T-cell (primary cell): Measurements from ENCODE around the gene PADI3. TPM values are rescaled to one million over a fixed set of nuclear protein-coding genes. Genes with fewer than 3 reads are reported as not detected.
A peak's percentile ranks its signal among the peaks of the same experiment; 100 is the strongest.

ENCODE experiments used
- ATAC-seq, 4 experiments: fragments of 200-7000 bp in 3 of 4; fragments of 150-1000 bp in 1 of 4; cut with Tn5 transposase; replicated peaks in 1 of 4; 1 replicate in 3 of 4; 2 replicates in 1 of 4; pipeline ENCODE4 v1.10.0; 2021; ENCODE audit warnings: moderate library complexity in 3 of 4, mild to moderate bottlenecking in 2 of 4, moderate number of reproducible peaks in 1 of 4
- CTCF ChIA-PET, 2 donors: fragments of 300-600 bp; sonication (Branson Sonifier 250); formaldehyde crosslinking; loops; one replicate each; lab custom pipeline; 2022; ENCODE audit warnings: antibody characterized with exemption in 2 of 2; lab: Charles Lee
- POLR2A ChIA-PET, 2 donors: fragments of 300-600 bp; sonication (Branson Sonifier 250); formaldehyde crosslinking; loops; one replicate each; lab custom pipeline; 2022; ENCODE audit warnings: antibody characterized with exemption in 2 of 2; lab: Charles Lee
- DNase-seq, 35 experiments: peaks; one replicate each; pipeline versions ENCODE4 v3.0.0 to v3.0.0-alpha.2; 2013 to 2023
- H3K27ac ChIP-seq: one replicate; pipeline ENCODE4 v1.5.1; 2013; ENCODE audit warnings: low read length
- H3K27me3 ChIP-seq, 2 experiments: replicated peaks in 1 of 2; 1 replicate in 1 of 2; 2 replicates in 1 of 2; pipeline versions ENCODE4 v1.6.1 to v1.7.0; 2013; ENCODE audit warnings: low read length in 1 of 2, mixed read lengths in 1 of 2; ENCODE audit not compliant: control insufficient read depth in 2 of 2, insufficient read depth in 2 of 2; ENCODE audit errors: extremely low read depth in 1 of 2
- H3K36me3 ChIP-seq, 2 donors: 1 replicate in 1 of 2; 2 replicates in 1 of 2; pipeline versions ENCODE4 v1.6.1 to v1.7.0; 2013; ENCODE audit warnings: low read length in 1 of 2; ENCODE audit not compliant: control insufficient read depth in 2 of 2, insufficient read depth in 1 of 2; ENCODE audit errors: extremely low read depth in 1 of 2
- H3K4me1 ChIP-seq, 2 experiments: 1 replicate in 1 of 2; 2 replicates in 1 of 2; pipeline versions ENCODE4 v1.6.1 to v1.7.0; 2013; ENCODE audit warnings: low read length in 2 of 2, mixed read lengths in 1 of 2; ENCODE audit not compliant: insufficient read depth in 2 of 2, control insufficient read depth in 1 of 2; ENCODE audit errors: extremely low read depth in 1 of 2
- H3K4me3 ChIP-seq, 2 donors: 1 replicate in 1 of 2; 2 replicates in 1 of 2; pipeline versions ENCODE4 v1.5.1 to v1.7.0; 2013; ENCODE audit warnings: mild to moderate bottlenecking in 2 of 2, low read length in 1 of 2, moderate library complexity in 1 of 2; ENCODE audit not compliant: control insufficient read depth in 1 of 2; ENCODE audit errors: extremely low read depth in 1 of 2
- H3K9me3 ChIP-seq: 2 replicates; pipeline ENCODE4 v1.7.0; 2013
- H3K27ac Mint-ChIP-seq, 2 donors: one replicate each; pipeline ENCODE4 v1.8.0; 2020 to 2021; ENCODE audit warnings: mild to moderate bottlenecking in 2 of 2, mixed read lengths in 2 of 2
- H3K27me3 Mint-ChIP-seq, 2 donors: one replicate each; pipeline ENCODE4 v1.8.0; 2021 to 2022; ENCODE audit warnings: mixed read lengths in 2 of 2
- H3K36me3 Mint-ChIP-seq: one replicate; pipeline ENCODE4 v1.8.0; 2021; ENCODE audit warnings: mixed read lengths
- H3K4me1 Mint-ChIP-seq, 3 donors: one replicate each; pipeline ENCODE4 v1.8.0; 2020 to 2022; ENCODE audit warnings: mixed read lengths in 3 of 3, mild to moderate bottlenecking in 1 of 3
- H3K4me3 Mint-ChIP-seq, 3 donors: one replicate each; pipeline ENCODE4 v1.8.0; 2020 to 2022; ENCODE audit warnings: mild to moderate bottlenecking in 3 of 3, mixed read lengths in 3 of 3, moderate library complexity in 3 of 3
- H3K9me3 Mint-ChIP-seq, 3 donors: one replicate each; pipeline ENCODE4 v1.8.0; 2020 to 2022; ENCODE audit warnings: mixed read lengths in 3 of 3
- WGBS: methylation state at CpG from one replicate; pipeline ENCODE4 v1.1.5; 2013; ENCODE audit warnings: missing lambda C conversion rate; ENCODE audit not compliant: insufficient coverage; 5-methylcytosine and 5-hydroxymethylcytosine counted together
- total RNA-seq, 35 experiments: library from RNA in 6 of 35; stranded (reverse) in 6 of 35; fragments of 120-200 nt in 1 of 35; gene quantifications; one replicate each; pipeline versions ENCODE4 v1.2.1 to v1.2.4 and lab custom pipeline; 2013 to 2026

Gene PADI3
- total RNA-seq, 5 donors from 2014 or later (not counting 1 experiment from before 2014, with no cell fraction given): not detected

DNA sequence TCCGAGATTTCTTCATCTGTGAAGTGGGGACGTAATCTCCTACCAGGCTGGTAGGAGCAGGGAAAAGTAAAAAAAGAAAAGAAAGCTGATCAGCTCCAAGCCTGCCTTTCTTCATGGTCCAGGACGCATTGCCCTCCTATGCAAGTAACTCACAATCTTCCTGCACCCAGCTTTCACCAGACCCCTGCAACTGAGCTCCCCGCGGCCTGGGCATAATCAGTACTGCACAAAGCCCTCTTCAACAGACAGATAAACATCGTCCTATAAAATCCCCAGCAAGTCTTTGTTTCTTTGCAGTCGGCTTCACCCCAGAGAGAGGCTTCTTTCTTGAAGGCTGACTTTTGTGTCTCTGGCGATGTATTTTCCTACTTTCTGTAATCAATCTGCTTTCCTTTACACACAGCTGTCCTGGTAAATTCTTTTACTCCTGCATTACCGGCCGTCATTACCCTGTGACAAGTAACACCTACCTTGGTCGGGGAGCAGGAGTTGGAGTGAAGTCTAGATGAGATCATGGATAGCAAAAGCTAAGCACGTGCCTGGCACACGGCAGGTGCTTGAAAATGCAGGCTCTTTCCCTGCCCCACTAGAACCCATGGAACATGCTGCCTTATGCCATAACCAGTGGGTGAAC lies 35.6 kb upstream of the PADI3 start:
- H3K27me3 Mint-ChIP-seq: peaks cover 23 to 54% of the 10 kb centered on the region in 2 donors
- Histone ChIP-seq H3K27me3 (peaks cover 0 to 82% of the 10 kb centered on the region in 2 experiments), H3K4me1 (peaks cover 19 to 35% of the 10 kb centered on the region in 2 experiments), H3K36me3 (no peaks in the 10 kb centered on the region), H3K4me3 (peak overlapping the region in 1 of 2 donors; percentile 61), H3K9me3 (no peaks in the 10 kb centered on the region), H3K27ac (no peak overlapping the region)
- peak overlapping the region in 2 of 3 donors; percentile 38 to 75 for H3K4me3 Mint-ChIP-seq
- ATAC-seq (peak in 1 of 4 experiments; percentile 31), DNase-seq (peak in 2 of 35 experiments; percentile 5 to 20)
- CTCF ChIA-PET: no interaction called here
- no peak overlapping the region for H3K27ac Mint-ChIP-seq
- H3K4me1 Mint-ChIP-seq: peaks cover 26 to 53% (median 52%) of the 10 kb centered on the region in 3 donors
- no peaks in the 10 kb centered on the region for H3K9me3 Mint-ChIP-seq
- no peaks in the 10 kb centered on the region for H3K36me3 Mint-ChIP-seq
- POLR2A ChIA-PET: no interaction called here
- WGBS: 46% methylated on average over 5 of the region's 13 CpGs

DNA sequence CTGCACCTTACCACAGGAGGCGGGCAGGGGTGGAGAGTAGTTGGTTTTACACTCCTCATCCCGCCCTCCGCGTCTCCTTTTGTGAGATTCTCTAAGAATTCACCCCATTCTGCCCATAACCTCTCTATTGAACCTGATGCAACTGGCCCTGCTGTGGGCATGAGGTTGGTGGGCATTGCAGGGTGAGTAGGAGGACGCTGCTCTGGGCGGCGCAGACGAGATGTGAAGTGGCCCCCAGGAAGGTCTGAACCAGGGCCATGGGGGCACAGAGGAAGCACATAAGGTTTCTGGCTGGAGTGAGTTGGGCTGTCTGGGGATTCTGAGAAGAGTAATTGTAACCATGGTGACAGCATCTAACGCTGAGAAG lies 35.1 kb upstream of the PADI3 start:
- Histone ChIP-seq H3K4me3 (no peak overlapping the region), H3K9me3 (no peaks in the 10 kb centered on the region), H3K36me3 (no peaks in the 10 kb centered on the region), H3K4me1 (peaks cover 19 to 34% of the 10 kb centered on the region in 2 experiments), H3K27me3 (peaks cover 0 to 79% of the 10 kb centered on the region in 2 experiments), H3K27ac (no peak overlapping the region)
- POLR2A ChIA-PET: no interaction called here
- no peak for DNase-seq
- H3K36me3 Mint-ChIP-seq: no peaks in the 10 kb centered on the region
- no peak for ATAC-seq
- H3K4me3 Mint-ChIP-seq: peak overlapping the region in 1 of 3 donors; percentile 75
- peaks cover 23 to 51% of the 10 kb centered on the region in 2 donors for H3K27me3 Mint-ChIP-seq
- CTCF ChIA-PET: no interaction called here
- WGBS: 94% methylated on average over 4 of the region's 9 CpGs
- H3K4me1 Mint-ChIP-seq: peaks cover 26 to 53% (median 50%) of the 10 kb centered on the region in 3 donors
- no peak overlapping the region for H3K27ac Mint-ChIP-seq
- no peaks in the 10 kb centered on the region for H3K9me3 Mint-ChIP-seq

DNA sequence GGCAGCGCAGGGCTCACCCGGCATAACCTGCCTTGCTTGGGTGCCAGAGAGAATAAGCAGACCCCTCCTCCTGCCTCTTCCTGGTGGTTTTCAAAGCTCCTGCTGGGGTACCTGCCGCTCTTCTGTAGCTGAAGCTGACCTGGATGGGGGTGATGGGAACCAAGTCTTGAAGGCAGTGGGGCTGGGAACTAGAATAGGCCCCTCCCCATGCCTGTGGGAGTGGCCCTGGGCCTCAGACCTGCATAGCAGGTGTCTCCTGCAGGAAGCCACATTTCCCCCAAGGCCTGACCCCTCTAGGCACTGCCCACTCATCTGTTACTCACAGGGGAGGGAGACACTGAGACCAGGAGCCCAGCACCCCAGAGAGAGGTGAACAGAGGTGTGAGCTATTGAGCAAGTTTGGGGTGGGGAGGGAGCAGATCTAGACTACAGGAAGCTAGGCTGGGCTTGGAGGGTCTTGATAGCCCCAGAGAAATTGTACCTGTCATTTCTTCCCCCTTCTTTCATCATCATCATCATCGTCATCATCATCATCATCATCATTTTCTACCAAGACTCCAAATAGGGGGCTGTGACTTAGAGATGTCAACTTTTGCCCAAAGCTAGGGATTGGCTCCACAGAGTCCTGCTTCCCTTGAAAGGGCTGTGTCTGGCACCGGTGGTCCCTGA lies 33.9 kb upstream of the PADI3 start:
- CTCF ChIA-PET: no interaction called here
- Histone ChIP-seq H3K4me3 (no peak overlapping the region), H3K9me3 (no peaks in the 10 kb centered on the region), H3K36me3 (no peaks in the 10 kb centered on the region), H3K27ac (no peak overlapping the region), H3K27me3 (peaks cover 0 to 69% of the 10 kb centered on the region in 2 experiments), H3K4me1 (peaks cover 19 to 34% of the 10 kb centered on the region in 2 experiments)
- H3K27me3 Mint-ChIP-seq: peaks cover 20 to 49% of the 10 kb centered on the region in 2 donors
- H3K36me3 Mint-ChIP-seq: no peaks in the 10 kb centered on the region
- no peak overlapping the region for H3K4me3 Mint-ChIP-seq
- ATAC-seq (no peak), DNase-seq (no peak)
- 100% methylated on average over 2 of the region's 5 CpGs for WGBS
- no peaks in the 10 kb centered on the region for H3K9me3 Mint-ChIP-seq
- POLR2A ChIA-PET: no interaction called here
- peaks cover 24 to 53% (median 47%) of the 10 kb centered on the region in 3 donors for H3K4me1 Mint-ChIP-seq
- no peak overlapping the region for H3K27ac Mint-ChIP-seq

DNA sequence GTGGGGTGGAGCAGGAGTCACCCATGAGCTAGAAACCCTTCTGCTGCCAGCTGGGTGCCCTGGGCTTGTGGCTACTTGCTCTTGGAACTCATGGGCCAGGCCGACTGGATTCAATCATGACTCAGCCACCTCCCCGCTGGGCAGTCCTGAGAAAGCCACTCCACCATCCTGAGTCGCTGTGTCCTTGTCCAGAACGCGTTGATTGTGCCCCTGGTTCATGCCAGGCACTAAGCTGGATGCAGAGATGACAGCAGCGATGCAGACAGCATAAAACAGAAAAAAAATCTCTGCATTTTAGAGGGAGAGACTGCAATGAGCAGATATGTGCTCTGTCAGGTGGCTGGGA lies 33.4 kb upstream of the PADI3 start:
- Mint-ChIP-seq H3K27me3 (peaks cover 20 to 47% of the 10 kb centered on the region in 2 donors), H3K36me3 (no peaks in the 10 kb centered on the region), H3K4me1 (peaks cover 24 to 51% (median 45%) of the 10 kb centered on the region in 3 donors), H3K9me3 (no peaks in the 10 kb centered on the region), H3K27ac (no peak overlapping the region), H3K4me3 (no peak overlapping the region)
- DNase-seq (no peak), ATAC-seq (no peak)
- whole genome bisulfite sequencing: 89% methylated on average over 6 of the region's 6 CpGs
- Histone ChIP-seq H3K4me1 (peaks cover 19 to 33% of the 10 kb centered on the region in 2 experiments), H3K9me3 (no peaks in the 10 kb centered on the region), H3K27ac (no peak overlapping the region), H3K36me3 (no peaks in the 10 kb centered on the region), H3K4me3 (no peak overlapping the region), H3K27me3 (peaks cover 0 to 64% of the 10 kb centered on the region in 2 experiments)
- ChIA-PET CTCF (no interaction called here), POLR2A (no interaction called here)

DNA sequence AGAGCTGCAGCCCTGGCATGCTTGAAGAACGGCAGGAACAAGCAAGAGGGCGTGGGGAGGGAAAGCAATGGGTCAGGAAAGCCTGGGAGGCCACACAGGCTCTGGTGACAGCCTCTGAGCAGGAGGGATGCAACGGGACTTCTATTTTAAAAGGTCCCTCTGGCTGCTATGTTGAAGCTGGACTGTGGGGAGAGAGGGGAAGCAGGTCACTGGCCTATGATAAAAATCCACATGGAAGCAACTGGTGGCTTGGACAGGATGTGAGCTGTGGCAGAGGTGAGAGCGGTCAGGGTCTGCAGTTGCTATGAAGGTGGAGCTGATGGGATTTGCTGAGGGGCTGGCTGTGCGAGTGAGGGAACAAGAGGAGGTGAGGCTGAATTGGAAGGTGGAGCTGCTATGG lies 32.8 kb upstream of the PADI3 start:
- no peak overlapping the region for H3K27ac Mint-ChIP-seq
- WGBS: 84% methylated on average over 5 of the region's 5 CpGs
- DNase-seq: no peak
- ChIA-PET CTCF (no interaction called here), POLR2A (no interaction called here)
- peaks cover 20 to 42% of the 10 kb centered on the region in 2 donors for H3K27me3 Mint-ChIP-seq
- Histone ChIP-seq H3K4me3 (no peak overlapping the region), H3K4me1 (peaks cover 19 to 28% of the 10 kb centered on the region in 2 experiments), H3K9me3 (no peaks in the 10 kb centered on the region), H3K27ac (no peak overlapping the region), H3K36me3 (no peaks in the 10 kb centered on the region), H3K27me3 (peaks cover 0 to 58% of the 10 kb centered on the region in 2 experiments)
- H3K9me3 Mint-ChIP-seq: no peaks in the 10 kb centered on the region
- no peak for ATAC-seq
- peaks cover 24 to 45% (median 41%) of the 10 kb centered on the region in 3 donors for H3K4me1 Mint-ChIP-seq
- no peaks in the 10 kb centered on the region for H3K36me3 Mint-ChIP-seq
- no peak overlapping the region for H3K4me3 Mint-ChIP-seq

DNA sequence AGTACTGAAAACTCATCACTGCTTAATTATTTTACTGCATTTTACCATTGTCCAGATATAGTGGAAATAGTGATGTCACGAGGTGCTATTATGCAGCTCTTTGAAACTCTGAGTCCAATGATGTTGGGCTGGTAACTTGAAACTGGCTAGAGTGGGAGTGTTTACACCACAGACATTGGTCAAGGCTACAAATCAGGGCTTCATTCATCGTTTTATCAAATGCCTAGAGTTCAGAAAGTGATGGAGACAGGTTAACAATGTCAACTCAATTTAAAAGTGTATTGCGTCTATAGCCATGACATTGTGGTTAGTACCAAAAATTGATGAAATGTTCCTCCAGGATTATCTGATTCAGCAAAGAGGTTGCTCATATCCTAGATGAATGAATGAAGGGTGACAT lies 31.3 kb upstream of the PADI3 start:
- CTCF ChIA-PET: no interaction called here
- DNase-seq: no peak
- POLR2A ChIA-PET: no interaction called here
- Mint-ChIP-seq H3K4me3 (no peak overlapping the region), H3K9me3 (no peaks in the 10 kb centered on the region), H3K36me3 (no peaks in the 10 kb centered on the region), H3K27ac (no peak overlapping the region), H3K4me1 (peaks cover 13 to 33% (median 25%) of the 10 kb centered on the region in 3 donors), H3K27me3 (peaks cover 27 to 43% of the 10 kb centered on the region in 2 donors)
- no peaks in the 10 kb centered on the region for H3K36me3 ChIP-seq
- no peak overlapping the region for H3K27ac ChIP-seq
- WGBS: 67% methylated on average over 1 of the region's 3 CpGs
- H3K27me3 ChIP-seq: peaks cover 0 to 49% of the 10 kb centered on the region in 2 experiments
- H3K4me1 ChIP-seq: peaks cover 8 to 12% of the 10 kb centered on the region in 2 experiments
- ATAC-seq: no peak
- no peaks in the 10 kb centered on the region for H3K9me3 ChIP-seq
- no peak overlapping the region for H3K4me3 ChIP-seq
